Right cardiac atrium (tissue), 5 donors: ENCODE results near the gene ESD. TPM values are rescaled to one million over a fixed set of nuclear protein-coding genes. Genes with fewer than 3 reads are reported as not detected.
A peak's percentile ranks its signal among the peaks of the same experiment; 100 is the strongest.

ENCODE experiments used
- ATAC-seq, 2 donors: fragments of 200-7000 bp; cut with Tn5 transposase; one replicate each; pipeline versions ENCODE4 v1.8.0 to v1.9.1; 2020; ENCODE audit warnings: moderate library complexity in 2 of 2, mild to moderate bottlenecking in 1 of 2
- DNase-seq, 3 donors: peaks; one replicate each; pipeline ENCODE4 v3.0.0-alpha.2; 2020
- H3K27ac ChIP-seq: one replicate; pipeline ENCODE4 v1.5.1; 2013; ENCODE audit warnings: mild to moderate bottlenecking, low read length, control low read depth, moderate library complexity
- H3K27me3 ChIP-seq: one replicate; pipeline ENCODE4 v1.6.1; 2013; ENCODE audit not compliant: control insufficient read depth, insufficient read depth
- H3K4me1 ChIP-seq: one replicate; pipeline ENCODE4 v1.6.1; 2013; ENCODE audit warnings: low read length; ENCODE audit not compliant: control insufficient read depth, insufficient read depth
- H3K4me3 ChIP-seq: one replicate; pipeline ENCODE4 v1.5.1; 2013; ENCODE audit warnings: low read length, control low read depth
- H3K9me3 ChIP-seq: one replicate; pipeline ENCODE4 v1.6.1; 2013; ENCODE audit warnings: low read length; ENCODE audit not compliant: control insufficient read depth
- WGBS: extraction: QIAGEN DNeasy Blood & Tissue Kit; methylation state at CpG from one replicate; pipeline ENCODE4 v1.1.7; 2013; 5-methylcytosine and 5-hydroxymethylcytosine counted together
- intact Hi-C, 4 donors: fragments of 100-400 bp; cut with DNase I; formaldehyde crosslinking; loops; one replicate each; pipeline versions ENCODE4 v1.11.0 to v1.14.0; 2022 to 2023
- long read RNA-seq, 4 donors: library from polyadenylated mRNA; unstranded; transcript quantifications; one replicate each; pipeline ENCODE4 v2.0.0, GENCODE V29; 2020 to 2021
- polyA plus RNA-seq: library from polyadenylated mRNA; stranded (reverse); fragments of 200-250 nt; gene quantifications from one replicate; pipeline ENCODE4 v1.2.3, GENCODE V29; 2013
- total RNA-seq, 4 donors: library from RNA; stranded (reverse); fragmentation: NEBNext Ultra II Directional; extraction: Animal tissue kit (Norgen Biotek cat#: 25700); gene quantifications; one replicate each; pipeline ENCODE4 v1.2.1, GENCODE V29; 2021
- donor health status: healthy with polysubstance abuse.
- donor health status: DM: no; HTN: yes; CAD: no.
- donor health status: DM: no; HTN: no; CAD: no.
- donor health status: DM: no; HTN: yes; CAD: no; lungs with severe emphysema.
- donor health status: DM: yes; HTN: yes; CAD: no.

The ESD gene, protein sequence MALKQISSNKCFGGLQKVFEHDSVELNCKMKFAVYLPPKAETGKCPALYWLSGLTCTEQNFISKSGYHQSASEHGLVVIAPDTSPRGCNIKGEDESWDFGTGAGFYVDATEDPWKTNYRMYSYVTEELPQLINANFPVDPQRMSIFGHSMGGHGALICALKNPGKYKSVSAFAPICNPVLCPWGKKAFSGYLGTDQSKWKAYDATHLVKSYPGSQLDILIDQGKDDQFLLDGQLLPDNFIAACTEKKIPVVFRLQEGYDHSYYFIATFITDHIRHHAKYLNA
- 100 to 1,000 TPM in 2 of 4 donors, 10 to 100 TPM in 2; 99.7 to 113 (median 102) TPM for total RNA-seq
- 147 TPM for polyA plus RNA-seq
- long read RNA-seq, donor 1, transcript ESD-202 (10 exons, 1,192 nt), result major isoform, 76 of 105 reads
- long read RNA-seq, donor 1, partial matches to known transcripts, result 20 of 105 reads
- long read RNA-seq, donor 1, other reads (novel, unspliced or antisense), result 9 of 105 reads
- long read RNA-seq, donor 2, transcript ESD-202 (10 exons, 1,192 nt), result major isoform, 42 of 48 reads
- long read RNA-seq, donor 2, partial matches to known transcripts, result 5 of 48 reads
- long read RNA-seq, donor 2, other reads (novel, unspliced or antisense), result 1 of 48 reads
- long read RNA-seq, donor 3, transcript ESD-202 (10 exons, 1,192 nt), result major isoform, 89 of 114 reads
- long read RNA-seq, donor 3, partial matches to known transcripts, result 8 of 114 reads
- long read RNA-seq, donor 3, other reads (novel, unspliced or antisense), result 15 of 114 reads
- long read RNA-seq, donor 4, transcript ESD-202 (10 exons, 1,192 nt), result major isoform, 40 of 46 reads
- long read RNA-seq, donor 4, partial matches to known transcripts, result 5 of 46 reads
- long read RNA-seq, donor 4, other reads (novel, unspliced or antisense), result 1 of 46 reads

DNA sequence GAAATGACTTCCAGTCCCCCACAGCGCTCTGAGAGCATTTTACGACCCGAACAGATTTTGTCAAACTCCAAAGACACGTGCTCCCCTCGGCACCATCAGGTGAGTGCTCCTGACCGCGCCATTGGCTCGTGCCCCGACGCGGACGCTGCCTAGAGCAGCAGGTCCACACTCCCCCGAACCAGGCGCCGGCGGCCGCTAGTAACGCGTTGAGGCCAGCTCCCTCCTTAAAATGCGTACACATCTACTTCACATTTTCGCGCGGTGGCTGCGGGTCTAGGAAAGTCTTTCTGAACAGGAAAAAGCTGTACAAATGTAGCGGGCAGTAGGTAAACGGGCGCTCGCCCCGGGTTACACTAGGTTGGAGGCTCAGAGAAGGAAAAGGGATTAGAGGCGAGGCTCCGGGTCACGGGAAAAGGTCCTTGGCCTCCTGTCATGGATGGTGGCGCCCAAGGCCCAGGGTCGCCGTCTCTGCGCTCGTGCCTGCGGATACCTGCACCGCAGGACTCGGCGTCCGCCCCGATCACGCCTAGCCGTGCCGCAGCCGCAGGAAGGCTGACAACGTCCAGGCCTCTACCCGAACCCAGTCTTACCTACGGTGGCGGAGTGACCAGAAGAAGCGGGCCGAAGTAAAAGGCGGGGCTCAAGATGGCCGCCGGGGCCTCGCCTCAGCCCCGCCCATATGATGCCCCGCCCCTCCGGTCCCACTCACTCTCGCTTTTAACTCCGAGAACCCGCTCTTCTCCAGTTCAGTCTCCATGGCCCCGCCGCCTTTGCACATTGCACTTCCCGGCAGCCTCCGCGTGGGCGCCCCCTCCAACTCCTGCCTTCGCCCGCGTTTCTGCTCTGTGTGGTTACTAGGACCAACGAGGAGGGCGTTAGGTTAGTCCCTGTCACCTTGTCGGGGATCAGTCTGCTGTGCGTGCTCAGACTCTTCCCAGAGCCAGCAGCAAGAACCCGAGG lies at the start of gene ESD:
Gene ESD (minus strand): TSS at position 647 of the 960 bp plus-strand sequence. CDS start 5,748 bp downstream, outside the sequence.
- no peaks in the 10 kb centered on the region for H3K27me3 ChIP-seq
- H3K4me1 ChIP-seq, result peaks cover 4% of the 10 kb centered on the region
- ATAC-seq (peak; percentile 99), DNase-seq (peak; percentile 95 to 98 (median 98))
- no peaks in the 10 kb centered on the region for H3K9me3 ChIP-seq
- peak within 1 kb of the TSS; percentile 91 for H3K27ac ChIP-seq
- H3K4me3 ChIP-seq, result peak within 1 kb of the TSS; percentile 56
- WGBS, result under 1% methylated on average over 77 of the region's 77 CpGs
- intact Hi-C loops, result no loop called here

DNA sequence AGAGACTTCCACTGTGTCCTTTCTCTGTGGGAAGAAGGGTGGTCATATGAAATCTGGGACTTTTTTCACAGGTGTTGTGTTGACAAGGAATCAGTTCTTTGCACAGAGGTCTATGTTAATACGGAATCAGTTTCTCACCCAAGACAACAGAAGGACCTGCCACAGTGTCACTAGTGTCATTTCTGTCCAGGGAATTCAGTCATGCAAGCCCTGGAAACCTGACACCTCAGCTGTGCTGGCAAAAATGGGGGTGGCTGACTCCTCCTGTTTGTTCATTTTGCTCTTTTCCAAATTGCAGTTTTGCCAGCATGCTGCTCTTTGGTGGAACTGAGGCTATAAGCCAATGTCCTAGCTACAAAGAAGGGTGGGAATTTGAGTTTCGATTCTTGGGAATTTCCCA lies 49.8 kb upstream of the ESD start:
- no peak for ATAC-seq
- intact Hi-C loops, result no loop called here

DNA sequence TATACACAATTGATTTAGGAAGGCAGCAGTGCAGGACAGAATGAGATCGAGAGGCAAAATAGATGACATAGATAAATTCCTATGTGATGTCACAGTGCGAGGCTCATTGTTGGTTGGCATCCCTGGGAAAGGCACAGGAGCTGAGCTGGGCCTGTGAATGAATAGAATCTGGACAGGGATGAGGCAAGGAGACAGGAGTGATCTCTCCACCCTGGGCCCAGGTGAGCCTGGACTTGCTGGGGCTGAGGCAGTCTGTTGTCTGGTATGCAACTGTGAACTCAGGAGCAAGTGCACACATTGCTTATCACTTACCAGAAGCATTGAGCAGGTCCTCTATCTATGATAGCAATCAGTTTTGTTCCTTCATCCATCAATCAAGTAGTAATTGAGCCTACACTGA lies 48.2 kb upstream of the ESD start:
- 88% methylated on average over 2 of the region's 2 CpGs for WGBS
- ATAC-seq, result no peak

More for the DNA sequence above, 49.8 kb upstream of the ESD start:
- WGBS, result 71% methylated on average over 2 of the region's 2 CpGs
- Histone ChIP-seq H3K4me3 (no peak overlapping the region), H3K27ac (no peak overlapping the region), H3K4me1 (peaks cover 4% of the 10 kb centered on the region), H3K27me3 (no peaks in the 10 kb centered on the region), H3K9me3 (no peaks in the 10 kb centered on the region)
- DNase-seq, result no peak

DNA sequence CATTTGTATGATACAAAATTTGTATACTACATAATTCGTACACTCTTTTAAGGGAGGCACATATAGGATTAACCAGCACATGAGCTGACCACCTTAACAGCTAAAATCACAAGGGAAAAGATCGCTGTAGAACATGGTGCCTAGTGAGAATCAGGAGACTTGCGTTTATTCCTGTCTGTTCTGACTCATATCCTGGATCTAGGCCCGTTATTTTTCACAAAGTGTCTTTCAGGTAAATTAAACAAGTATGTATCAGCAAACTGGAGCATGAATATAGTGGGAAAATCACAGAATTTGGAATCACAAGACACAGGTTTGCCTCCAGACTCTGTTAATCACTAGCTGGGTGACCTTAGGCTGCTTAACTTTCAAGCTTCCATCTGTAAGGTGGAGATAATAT lies 47.5 kb upstream of the ESD start:
- intact Hi-C loops, result no loop called here
- DNase-seq, result no peak
- Histone ChIP-seq H3K9me3 (no peaks in the 10 kb centered on the region), H3K27me3 (no peaks in the 10 kb centered on the region), H3K4me3 (no peak overlapping the region), H3K4me1 (peaks cover 1% of the 10 kb centered on the region), H3K27ac (no peak overlapping the region)
- WGBS, result 71% methylated on average over 4 of the region's 4 CpGs
- ATAC-seq, result no peak

More for the DNA sequence above, 48.2 kb upstream of the ESD start:
- peaks cover 1% of the 10 kb centered on the region for H3K4me1 ChIP-seq
- no peaks in the 10 kb centered on the region for H3K27me3 ChIP-seq
- no peak overlapping the region for H3K27ac ChIP-seq
- no peak overlapping the region for H3K4me3 ChIP-seq
- no peaks in the 10 kb centered on the region for H3K9me3 ChIP-seq
- intact Hi-C loops, result no loop called here
- DNase-seq, result no peak

GRCh38 chr13:46839399-46839798 lies 42.4 kb upstream of the ESD start:
- ATAC-seq (no peak), DNase-seq (no peak)
- Histone ChIP-seq H3K4me3 (no peak overlapping the region), H3K27me3 (no peaks in the 10 kb centered on the region), H3K27ac (no peak overlapping the region), H3K9me3 (no peaks in the 10 kb centered on the region), H3K4me1 (peaks cover 1% of the 10 kb centered on the region)
- 22% methylated on average over 1 of the region's 1 CpG for WGBS
- intact Hi-C loops, result loop anchor here in 1 of 4 donors (10.0 kb wide), 1 partner anchor 935 kb away; no protein-coding TSS in a partner anchor

DNA sequence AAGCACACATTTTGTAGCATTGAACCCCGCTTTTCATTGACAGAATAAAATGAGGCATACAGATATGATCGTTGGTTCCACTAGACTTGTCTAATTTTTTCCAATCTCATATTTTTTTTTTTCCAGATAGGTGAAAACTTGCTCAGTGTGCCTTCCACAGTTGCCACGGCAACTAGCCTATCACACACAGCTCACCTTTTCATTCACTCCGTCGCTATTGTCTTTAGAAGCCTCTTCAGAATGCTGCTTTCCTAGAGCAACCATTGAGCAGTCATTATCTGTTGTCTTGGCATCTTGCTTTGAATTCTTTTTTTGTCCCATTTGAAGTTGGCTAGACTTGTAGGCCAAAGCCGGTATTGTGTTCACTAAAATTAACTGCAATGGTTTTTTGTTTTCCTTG lies 37.7 kb upstream of the ESD start:
- DNase-seq (no peak), ATAC-seq (no peak)
- Histone ChIP-seq H3K4me1 (no peaks in the 10 kb centered on the region), H3K27ac (no peak overlapping the region), H3K9me3 (no peaks in the 10 kb centered on the region), H3K4me3 (no peak overlapping the region), H3K27me3 (no peaks in the 10 kb centered on the region)
- intact Hi-C loops, result loop anchor here in 3 of 4 donors (5.0 to 10.0 kb wide), 3 partner anchors 938 to 943 kb away; no protein-coding TSS in a partner anchor
- WGBS, result 83% methylated on average over 6 of the region's 6 CpGs

- ATAC-seq (no peak), DNase-seq (peak in 1 of 3 donors; percentile 22)
- WGBS, result 17% methylated on average over 5 of the region's 5 CpGs
- H3K4me3 ChIP-seq, result no peak overlapping the region
- intact Hi-C loops, result loop anchor here in 3 of 4 donors (5.0 to 10.0 kb wide), 3 partner anchors 941 to 946 kb away; no protein-coding TSS in a partner anchor
- H3K27me3 ChIP-seq, result no peaks in the 10 kb centered on the region
- H3K27ac ChIP-seq, result no peak overlapping the region
- H3K9me3 ChIP-seq, result no peaks in the 10 kb centered on the region
- H3K4me1 ChIP-seq, result no peaks in the 10 kb centered on the region
Observed at GRCh38 chr13:46831588-46832194, 34.7 kb upstream of the ESD start.

DNA sequence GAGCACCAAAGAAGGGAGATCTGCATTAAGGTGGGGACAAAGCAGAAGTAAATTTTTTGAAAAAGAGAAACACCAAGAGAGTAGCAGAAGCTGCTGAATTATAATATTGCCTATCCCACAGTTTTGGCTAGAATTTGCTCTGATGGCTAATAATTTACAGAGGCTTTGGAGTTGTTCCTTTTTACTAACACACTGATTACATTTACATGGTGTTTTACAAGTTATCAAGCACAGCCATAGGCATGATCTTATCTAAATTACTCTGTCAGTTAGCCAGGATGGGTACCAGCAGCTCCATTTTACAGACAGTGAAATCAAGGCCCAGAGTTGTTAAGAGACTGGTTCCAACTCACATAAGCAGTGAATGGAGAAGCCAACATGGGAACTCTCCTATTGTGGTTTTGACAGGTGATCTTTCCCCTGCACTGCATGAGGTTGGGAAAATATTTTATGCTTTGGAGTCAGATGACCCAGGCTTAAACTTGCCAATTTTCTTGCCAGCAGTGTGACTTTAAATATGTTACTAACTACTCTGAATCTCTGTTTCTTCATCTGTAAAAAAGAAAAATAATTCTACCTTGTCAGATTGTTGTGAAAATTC lies 33.5 kb upstream of the ESD start:
- H3K27ac ChIP-seq, result no peak overlapping the region
- H3K27me3 ChIP-seq, result no peaks in the 10 kb centered on the region
- H3K9me3 ChIP-seq, result no peaks in the 10 kb centered on the region
- no peak for ATAC-seq
- H3K4me3 ChIP-seq, result no peak overlapping the region
- intact Hi-C loops, result loop anchor here in 3 of 4 donors (5.0 to 10.0 kb wide), 3 partner anchors 942 to 947 kb away; no protein-coding TSS in a partner anchor
- DNase-seq, result no peak
- H3K4me1 ChIP-seq, result no peaks in the 10 kb centered on the region

- DNase-seq (no peak), ATAC-seq (no peak)
- Histone ChIP-seq H3K9me3 (no peaks in the 10 kb centered on the region), H3K4me3 (no peak overlapping the region), H3K4me1 (no peaks in the 10 kb centered on the region), H3K27ac (no peak overlapping the region), H3K27me3 (no peaks in the 10 kb centered on the region)
- 85% methylated on average over 2 of the region's 2 CpGs for WGBS
- intact Hi-C loops, result no loop called here
Observed at GRCh38 chr13:46822551-46822950, 25.6 kb upstream of the ESD start.
